Activated CD4-positive, CD25-positive, alpha-beta regulatory T cell (primary cell): Measurements from ENCODE around the gene CSAD.
"Not testable (repeated sequence)": the region's sequence is repeated elsewhere in the genome, so short reads cannot be mapped to it uniquely, and the experiment has no call there.

Experiments
- DNase-seq, 4 experiments: peaks; one replicate each; lab custom pipeline; 2025; lab: John Stamatoyannopoulos, UW

The CSAD gene

GRCh38 chr12:53145383-53146260 lies 35.1 kb downstream of the CSAD start:
- no peak for DNase-seq

DNA sequence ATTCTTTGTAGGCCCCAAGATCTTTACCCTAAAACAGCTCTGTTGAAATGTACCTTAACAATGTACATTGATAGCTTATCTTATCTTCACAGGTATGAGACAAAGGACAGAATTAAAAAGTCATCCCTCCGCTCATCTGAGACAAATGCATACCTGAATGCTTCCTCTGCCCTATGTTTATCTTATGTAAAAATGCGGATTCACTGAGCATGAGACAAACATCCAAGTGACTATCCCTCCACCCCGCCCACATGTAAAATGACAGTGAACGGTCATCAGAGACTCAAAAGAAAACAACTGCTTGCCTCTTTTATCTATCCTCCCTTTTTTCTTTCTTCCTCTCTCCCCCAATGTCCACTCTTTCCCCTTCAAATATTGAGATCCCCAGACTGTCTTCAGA lies 37.4 kb downstream of the CSAD start:
- DNase-seq = no peak

DNA sequence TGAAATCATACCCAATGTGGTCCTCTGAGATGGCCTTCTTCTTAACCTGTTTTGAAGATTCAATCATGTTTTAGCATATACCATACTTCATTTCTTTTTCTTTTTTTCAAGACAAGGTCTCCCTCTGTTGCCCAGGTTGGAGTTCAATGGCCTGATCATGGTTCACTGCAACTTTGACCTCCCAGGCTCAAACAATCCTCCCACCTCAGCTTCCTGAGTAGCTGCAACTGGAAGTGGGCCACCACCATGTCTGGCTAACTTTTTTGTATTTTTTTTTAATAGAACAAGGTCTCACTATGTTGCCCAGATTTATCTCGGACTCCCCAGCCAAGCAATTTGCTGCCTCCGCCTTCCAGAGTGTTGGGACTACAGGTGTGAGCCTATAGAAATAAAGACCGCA lies 47.0 kb downstream of the CSAD start:
- no peak for DNase-seq

- DNase-seq = no peak
Measured at GRCh38 chr12:53131844-53132243, 48.9 kb downstream of the CSAD start.

GRCh38 chr12:53128780-53129569 lies 51.8 kb downstream of the CSAD start:
- no peak for DNase-seq

DNA sequence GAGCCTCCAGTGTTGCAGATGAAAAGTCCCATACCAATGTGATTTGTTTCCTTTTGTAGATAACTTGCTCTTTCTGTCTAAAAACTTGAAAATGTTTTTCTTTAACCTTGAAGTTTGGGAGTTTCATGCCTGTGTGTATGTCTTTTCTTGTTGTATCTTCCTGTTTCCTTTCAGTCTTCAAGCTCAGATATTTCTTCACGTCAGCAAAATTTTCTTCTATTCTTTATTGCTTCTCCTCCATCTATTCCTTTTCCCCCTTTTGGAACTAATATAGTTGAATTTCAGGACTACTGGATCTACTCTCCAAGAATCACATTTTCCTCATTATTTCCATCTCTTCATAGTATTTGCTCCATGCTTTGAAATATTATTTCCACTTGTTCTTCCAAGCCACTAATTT lies 53.6 kb downstream of the CSAD start:
- DNase-seq = no peak

DNA sequence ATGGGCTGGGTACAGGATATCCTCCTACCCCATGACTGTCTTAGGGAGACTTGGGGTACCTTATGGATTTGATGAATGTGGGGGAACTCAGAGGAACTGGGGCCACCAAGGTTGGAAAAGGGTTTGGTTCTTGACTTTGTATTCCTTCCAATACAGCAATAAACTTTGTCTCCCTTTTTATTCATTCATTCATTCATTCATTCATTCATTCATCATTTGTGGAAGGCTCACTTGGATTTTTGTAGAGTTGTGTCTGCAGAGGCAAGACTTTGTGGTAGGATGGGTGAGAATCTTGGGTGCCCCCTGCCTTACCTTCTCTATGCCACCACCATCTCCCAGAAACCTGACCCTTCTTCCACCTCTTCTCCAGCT lies 56.4 kb downstream of the CSAD start:
- no peak for DNase-seq

- DNase-seq = no peak
Measured at GRCh38 chr12:53123578-53124351, 57.0 kb downstream of the CSAD start.

- no peak for DNase-seq
Measured at GRCh38 chr12:53122961-53123468, 57.7 kb downstream of the CSAD start.

DNA sequence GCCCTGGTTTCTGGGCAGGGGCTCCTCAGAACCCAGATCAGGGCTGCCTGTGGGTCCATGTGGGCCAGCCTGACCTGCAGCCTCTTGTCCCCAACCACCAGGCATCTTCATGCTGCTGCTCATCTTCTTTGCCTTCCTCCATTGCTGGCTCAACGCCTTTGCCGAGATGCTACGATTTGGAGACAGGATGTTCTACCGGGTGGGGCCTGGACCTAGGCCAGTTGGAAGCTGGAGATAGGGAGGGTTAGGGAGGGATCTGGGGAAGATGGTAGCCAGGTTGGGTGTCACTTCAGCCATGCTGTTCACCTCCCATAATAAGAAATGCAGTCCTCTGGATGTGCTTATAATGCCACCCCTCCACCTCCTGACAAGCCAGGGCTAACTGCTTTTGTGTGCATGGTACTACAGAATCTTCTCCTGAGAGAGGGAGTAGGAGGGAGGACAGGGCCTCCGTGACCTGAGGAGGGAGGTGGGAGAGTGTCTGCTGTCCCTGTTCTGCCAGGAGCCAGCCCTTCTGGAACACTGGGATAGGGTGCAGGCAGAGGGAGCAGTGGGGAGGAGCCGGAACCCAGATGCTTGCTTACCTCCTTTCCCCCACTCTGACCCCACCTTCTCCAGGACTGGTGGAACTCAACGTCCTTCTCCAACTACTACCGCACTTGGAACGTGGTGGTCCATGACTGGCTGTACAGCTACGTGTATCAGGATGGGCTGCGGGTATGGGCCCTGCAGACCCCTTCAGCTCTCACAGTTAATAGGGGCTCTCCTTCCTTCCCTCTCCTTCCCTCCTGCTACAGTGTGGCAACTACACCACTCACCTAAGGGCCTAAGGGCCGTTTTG lies 59.8 kb downstream of the CSAD start:
- DNase-seq = no peak

DNA sequence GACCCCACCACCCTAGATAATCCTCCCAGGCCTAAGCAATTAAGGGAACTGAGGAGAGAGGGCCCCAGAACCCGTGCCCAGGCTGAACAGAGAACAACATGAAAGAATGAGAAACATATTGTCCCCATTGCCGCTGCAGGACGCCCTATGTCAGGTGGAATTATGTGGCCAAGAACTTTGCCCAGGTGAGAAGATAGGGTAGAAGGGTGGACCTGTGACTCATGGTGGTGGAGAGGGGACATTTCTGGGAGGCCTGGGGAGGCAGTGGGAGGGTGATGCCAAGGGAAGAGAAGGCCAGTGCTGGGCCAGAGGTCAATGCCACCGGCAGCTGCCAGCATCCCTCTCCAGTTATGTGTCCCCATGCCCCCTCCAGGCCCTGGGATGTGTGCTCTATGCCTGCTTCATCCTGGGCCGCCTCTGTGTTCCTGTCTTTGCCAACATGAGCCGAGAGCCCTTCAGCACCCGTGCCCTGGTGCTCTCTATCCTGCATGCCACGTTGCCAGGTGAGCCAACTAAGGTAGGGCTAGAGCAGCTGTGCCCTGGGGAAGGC lies 61.9 kb downstream of the CSAD start:
- DNase-seq = no peak

GRCh38 chr12:53115891-53116648 lies 64.7 kb downstream of the CSAD start:
- DNase-seq = no peak

GRCh38 chr12:53115112-53115890 lies 65.4 kb downstream of the CSAD start:
- DNase-seq = no peak

DNA sequence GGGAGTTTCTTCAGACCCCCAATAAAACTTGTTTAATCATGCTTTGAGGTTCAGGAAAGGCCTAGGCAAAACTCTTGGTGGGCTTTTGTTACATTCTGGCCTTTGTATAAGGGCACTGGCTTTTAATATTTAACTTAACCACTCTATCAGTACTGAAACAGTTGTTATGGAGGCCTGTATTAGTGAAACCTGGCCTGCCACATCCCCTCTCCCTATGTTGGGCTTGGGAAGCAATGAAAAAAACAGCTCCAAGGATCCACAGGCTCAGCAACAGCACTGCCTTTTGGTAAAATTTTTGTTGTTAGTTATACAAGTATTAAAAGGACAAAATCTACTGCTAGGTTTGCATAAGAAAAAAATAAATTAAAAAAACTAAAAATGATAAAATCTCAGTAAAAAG lies 66.8 kb downstream of the CSAD start:
- DNase-seq = no peak

DNA sequence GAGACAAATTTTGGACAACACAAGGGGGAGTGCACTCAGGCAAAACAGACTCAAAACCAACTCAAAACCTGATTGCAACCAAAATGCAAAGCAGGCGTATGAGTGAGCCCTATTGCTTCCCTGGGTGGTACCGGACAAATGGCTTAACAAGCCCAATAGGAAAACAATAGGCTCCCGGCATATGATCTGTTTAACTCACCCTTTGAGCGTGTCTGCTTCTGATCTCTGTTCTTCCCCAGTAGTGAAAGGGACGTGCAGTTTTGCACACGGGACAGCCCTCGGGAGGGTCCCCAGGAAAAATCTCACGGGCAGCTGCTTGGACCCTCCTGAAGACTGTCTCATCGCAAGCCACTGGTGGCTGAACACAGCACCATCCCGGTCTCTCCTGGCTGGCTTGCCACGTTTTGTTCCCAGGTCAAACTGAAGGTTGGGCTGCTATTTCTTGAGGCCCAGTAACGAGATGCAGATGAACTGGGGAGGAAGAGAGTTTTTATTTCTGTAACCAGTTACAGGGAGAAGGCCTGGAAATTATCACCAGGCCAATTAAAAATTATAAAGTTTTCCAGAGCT lies 67.5 kb downstream of the CSAD start:
- DNase-seq = no peak

GRCh38 chr12:53112431-53112830 lies 68.3 kb downstream of the CSAD start:
- not testable (repeated sequence) for DNase-seq
